Breast epithelium (tissue), 3 donors: ENCODE measurements around the gene BSND.

ENCODE experiments used
- POLR2A ChIP-seq: fragments of 450-650 bp; IDR thresholded peaks from one replicate; pipeline ENCODE4 v1.6.1; 2016; ENCODE audit warnings: antibody characterized with exemption, mild to moderate bottlenecking, moderate library complexity
- POLR2AphosphoS5 ChIP-seq, 3 donors: sonication (generic); formaldehyde crosslinking; IDR thresholded peaks; one replicate each; pipeline ENCODE4 v1.6.1; 2017; ENCODE audit warnings: antibody characterized with exemption in 3 of 3
- TF ChIP-seq, protein P1 (sequence below), 3 donors: fragments of 450-650 bp; IDR thresholded peaks; one replicate each; pipeline ENCODE4 v1.5.1; 2016 to 2017; ENCODE audit warnings: antibody characterized with exemption in 3 of 3, mild to moderate bottlenecking in 3 of 3, moderate library complexity in 3 of 3

DNA sequence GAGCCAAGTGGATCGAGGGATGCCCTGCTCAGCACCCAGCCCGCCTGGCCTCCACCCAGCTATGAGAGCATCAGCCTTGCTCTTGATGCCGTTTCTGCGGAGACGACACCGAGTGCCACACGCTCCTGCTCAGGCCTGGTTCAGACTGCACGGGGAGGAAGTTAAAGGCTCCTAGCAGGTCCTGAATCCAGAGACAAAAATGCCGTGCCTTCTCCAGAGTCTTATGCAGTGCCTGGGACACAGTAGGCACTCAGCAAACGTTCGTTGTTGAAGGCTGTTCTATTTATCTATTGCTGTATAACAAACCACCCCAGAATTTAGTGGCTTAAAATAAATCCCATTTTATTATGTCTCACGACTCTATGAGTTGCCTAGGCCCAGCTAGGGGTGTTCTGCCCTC lies 6.8 kb upstream of the BSND start:
- no peak for TF ChIP-seq POLR2A
- TF ChIP-seq, protein P1, sequence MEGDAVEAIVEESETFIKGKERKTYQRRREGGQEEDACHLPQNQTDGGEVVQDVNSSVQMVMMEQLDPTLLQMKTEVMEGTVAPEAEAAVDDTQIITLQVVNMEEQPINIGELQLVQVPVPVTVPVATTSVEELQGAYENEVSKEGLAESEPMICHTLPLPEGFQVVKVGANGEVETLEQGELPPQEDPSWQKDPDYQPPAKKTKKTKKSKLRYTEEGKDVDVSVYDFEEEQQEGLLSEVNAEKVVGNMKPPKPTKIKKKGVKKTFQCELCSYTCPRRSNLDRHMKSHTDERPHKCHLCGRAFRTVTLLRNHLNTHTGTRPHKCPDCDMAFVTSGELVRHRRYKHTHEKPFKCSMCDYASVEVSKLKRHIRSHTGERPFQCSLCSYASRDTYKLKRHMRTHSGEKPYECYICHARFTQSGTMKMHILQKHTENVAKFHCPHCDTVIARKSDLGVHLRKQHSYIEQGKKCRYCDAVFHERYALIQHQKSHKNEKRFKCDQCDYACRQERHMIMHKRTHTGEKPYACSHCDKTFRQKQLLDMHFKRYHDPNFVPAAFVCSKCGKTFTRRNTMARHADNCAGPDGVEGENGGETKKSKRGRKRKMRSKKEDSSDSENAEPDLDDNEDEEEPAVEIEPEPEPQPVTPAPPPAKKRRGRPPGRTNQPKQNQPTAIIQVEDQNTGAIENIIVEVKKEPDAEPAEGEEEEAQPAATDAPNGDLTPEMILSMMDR (IDR thresholded peaks at IDR 0.05): no peak
- no peak for TF ChIP-seq POLR2AphosphoS5 (IDR thresholded peaks at IDR 0.05)
